Activated T-cell treated with anti-CD3 and anti-CD28 coated beads, Interleukin-2, amount 50 U/mL, for 48 hours (primary cell): ENCODE results near the gene CYP19A1.

ENCODE experiments used
- DNase-seq, 2 experiments: peaks; one replicate each; pipeline ENCODE4 v3.0.0-alpha.2; 2020

The CYP19A1 gene

GRCh38 chr15:51252671-51253070 lies 85.7 kb downstream of the CYP19A1 start:
- DNase-seq, result no peak

DNA sequence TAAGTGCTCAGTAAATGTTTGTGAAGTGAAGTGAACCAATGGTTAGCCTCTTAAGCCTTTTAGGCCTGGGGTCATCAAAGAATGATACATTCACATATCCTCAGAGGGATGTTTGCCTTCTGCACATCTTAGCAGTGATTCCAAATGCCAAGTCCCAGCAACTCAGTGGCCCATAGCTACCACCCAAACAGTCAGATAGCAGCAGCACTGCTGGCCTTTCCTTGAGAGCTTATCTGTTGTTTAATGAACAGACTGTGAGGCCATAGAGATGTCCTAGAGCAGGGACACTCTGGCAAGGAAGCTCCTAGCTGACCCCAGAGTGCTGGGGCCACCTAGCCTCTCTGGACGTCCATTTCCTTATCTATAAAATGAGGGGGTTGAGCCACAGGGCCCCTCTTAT lies 86.8 kb downstream of the CYP19A1 start:
- no peak for DNase-seq

DNA sequence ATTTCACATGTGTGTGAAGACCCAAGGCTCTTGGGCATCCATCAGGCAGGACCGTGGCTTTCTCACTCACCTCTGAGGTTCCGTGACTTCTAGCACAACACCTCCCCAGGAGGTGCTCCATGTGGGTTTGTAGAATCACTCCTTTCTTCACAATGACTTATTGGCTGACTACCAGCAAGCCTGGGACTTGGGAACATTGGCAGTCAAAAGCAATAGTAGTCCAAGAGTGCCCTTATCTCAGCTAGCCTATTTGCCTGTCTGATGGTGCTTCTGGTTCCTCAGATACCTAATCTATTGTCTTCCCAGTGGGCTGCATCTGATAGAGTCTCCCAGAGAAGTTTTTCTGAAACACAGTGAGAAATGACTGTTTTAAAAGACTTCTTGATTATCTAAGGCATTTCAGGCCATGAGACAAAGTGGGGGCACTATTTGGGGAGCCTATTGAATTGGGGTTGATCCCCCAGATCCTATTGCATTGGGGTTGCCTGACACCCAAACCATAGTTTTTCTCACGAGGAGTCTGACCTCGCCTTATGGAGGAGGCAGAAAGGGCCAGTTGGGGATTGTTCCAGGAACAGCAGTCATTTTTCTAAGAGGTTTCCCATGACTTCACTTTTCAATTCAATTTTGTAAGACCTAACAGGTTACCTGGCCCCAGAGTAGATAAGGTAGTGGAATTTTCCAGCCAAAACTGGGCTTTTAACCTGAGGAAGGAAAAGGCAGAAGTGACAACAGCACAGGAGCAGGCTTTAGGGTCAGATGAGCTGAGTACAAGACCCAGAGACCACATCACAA lies 88.0 kb downstream of the CYP19A1 start:
- no peak for DNase-seq

- DNase-seq, result no peak
Measured at GRCh38 chr15:51245628-51246027, 92.8 kb downstream of the CYP19A1 start.

DNA sequence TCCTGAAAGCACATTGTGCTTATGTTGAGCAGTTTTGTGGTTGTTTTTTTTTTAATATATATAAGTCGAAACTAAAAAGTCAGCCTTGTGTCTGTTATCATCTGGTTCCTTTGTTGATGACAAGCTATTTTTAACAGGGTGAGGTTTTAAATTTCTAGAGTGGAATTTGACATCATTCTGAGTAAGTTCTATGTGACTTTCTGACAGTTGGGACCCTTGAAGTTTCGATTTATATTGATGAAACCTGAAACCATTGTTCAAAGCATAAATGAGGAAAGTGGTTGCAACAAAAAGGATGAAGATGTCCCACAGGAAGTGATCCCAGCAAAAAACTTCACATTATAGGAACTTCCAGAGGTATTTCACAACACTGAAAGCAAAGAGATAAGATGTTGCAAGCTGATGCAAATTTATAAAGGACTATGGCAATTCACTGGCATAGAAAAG lies 94.0 kb downstream of the CYP19A1 start:
- DNase-seq, result no peak

DNA sequence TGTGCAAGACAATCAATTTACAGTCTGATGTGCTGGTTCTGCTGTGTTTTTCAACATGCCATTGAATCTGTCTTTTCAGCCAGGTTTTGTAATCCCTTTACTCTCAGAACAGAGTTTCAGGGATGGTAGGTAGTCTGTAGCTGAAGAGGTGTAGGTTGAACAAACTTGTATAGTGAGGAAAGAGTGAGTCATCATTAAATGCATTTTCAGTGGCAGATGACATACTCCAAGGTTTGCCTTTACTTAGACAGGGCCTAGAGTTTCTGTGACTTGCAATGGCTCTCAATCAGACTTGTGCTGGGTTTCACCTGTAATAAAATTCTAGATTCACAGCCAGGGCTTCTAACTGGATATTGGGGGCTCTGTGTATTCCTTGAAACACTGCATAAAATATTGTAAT lies 94.6 kb downstream of the CYP19A1 start:
- no peak for DNase-seq

DNA sequence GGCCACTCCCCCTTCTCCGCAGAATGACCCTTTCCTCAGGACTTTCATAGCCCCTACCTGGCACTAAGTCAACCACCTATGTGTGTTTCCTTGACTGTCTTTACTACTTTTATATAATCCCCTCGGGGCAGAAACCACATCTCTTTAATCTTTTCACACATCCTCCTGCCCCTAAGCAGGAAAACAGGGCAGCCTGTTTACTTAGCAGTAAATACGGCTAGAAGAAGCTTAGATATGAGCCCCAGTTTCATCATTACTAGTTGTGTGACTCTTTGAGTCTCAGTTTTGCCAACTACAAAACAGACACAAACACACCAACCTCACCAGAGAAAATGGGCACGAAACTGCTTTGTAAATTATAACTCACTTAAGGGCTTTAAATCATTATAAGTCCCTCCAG lies 98.3 kb downstream of the CYP19A1 start:
- no peak for DNase-seq

- no peak for DNase-seq
Measured at GRCh38 chr15:51237816-51238215, 100.6 kb downstream of the CYP19A1 start.

GRCh38 chr15:51234176-51234927 lies 104.0 kb downstream of the CYP19A1 start:
- no peak for DNase-seq

DNA sequence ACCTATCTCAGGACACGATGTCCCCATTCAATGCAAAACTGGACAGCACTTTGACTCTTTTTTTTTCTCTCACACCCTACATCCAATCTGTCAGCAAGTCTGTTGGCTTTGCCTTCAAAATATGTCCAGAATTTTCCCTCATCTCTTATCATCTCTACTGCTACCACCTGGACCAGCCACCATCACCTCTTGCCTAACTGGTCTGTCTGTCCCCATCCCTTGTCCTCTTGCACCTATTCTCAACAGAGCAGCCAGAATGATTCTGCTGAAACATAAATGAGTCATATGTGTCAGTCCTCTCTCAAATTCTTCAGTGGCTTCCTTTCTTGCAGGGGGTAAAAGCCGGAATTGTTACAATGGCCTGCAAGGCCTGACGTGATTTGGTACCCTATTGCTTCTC lies 105.8 kb downstream of the CYP19A1 start:
- DNase-seq, result no peak

DNA sequence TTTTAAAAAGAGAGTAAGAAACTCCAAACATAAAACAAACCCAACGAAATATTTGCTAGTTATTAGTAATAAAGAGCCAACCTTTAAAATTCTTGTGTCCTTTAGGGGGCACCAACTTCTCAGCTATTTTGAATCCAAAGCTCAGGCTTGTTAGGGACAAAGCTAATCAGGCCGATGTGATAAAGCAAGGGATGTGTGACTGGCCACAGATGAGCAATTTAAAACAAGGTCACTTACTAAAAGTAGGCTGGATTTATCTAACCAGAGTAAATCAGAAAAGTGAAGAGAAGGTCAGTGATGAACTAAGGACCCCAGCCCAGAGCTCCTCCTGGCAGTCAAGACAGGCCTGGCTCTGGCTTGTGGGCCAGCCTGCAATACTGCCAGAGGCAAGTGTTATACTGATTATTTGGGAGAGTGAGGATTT lies 108.5 kb downstream of the CYP19A1 start:
- no peak for DNase-seq

- DNase-seq, result peak; percentile 20 to 25
Measured at GRCh38 chr15:51227940-51228732, 110.3 kb downstream of the CYP19A1 start.

- no peak for DNase-seq
Measured at GRCh38 chr15:51226576-51227210, 111.7 kb downstream of the CYP19A1 start.

GRCh38 chr15:51224428-51224827 lies 114.0 kb downstream of the CYP19A1 start:
- no peak for DNase-seq

DNA sequence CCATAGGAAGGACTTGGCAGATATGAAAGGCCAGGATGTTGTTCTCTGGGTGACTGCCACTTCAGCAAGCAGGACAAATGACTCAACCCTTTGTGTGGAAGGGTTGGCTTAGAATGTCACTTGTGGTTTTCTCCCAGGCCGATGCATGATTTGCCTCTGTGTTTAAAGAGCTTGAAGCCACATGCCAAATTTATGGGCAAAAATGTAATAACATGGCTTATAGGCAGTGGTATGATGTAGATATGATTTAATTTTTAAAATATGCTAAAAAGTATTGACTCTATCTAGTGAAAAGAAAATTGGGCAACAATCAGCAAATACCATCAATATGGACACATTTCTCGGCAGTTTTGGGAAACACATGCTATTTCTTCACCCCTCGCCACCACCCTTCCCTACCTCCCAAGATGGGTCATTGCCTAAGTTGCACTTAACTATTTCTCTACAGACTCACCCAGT lies 114.6 kb downstream of the CYP19A1 start:
- no peak for DNase-seq

DNA sequence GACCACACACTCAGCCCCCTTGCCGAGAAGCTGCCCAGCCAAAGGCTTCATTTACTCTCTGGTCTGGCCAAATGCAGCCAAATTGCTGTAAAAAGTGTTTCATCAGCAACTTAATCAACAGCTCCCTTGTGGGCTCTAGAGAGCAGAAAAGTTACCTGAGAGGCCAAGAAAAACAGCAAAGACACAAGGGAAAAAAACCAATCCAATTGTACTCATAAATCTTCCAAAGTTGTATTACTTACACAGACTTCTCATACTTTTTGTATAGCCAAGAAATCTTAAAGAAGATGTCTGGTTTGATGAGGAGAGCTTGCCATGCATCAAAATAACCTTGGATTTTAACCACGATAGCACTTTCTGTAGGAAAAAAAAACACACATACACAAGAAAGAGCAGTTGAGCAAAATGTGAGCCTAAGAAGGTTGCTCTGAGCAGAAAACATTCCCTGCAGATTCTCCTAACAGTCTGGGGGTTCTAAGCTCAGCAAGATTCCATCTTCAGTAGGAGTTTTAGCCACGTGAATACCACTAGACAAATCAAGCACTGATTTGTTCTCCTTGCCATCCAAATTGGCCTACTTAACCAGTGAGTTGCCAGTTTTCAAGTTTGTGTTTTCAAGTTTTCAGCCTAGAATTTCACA lies 120.0 kb downstream of the CYP19A1 start:
- no peak for DNase-seq

- DNase-seq, result no peak
Measured at GRCh38 chr15:51212909-51213308, 125.5 kb downstream of the CYP19A1 start.

DNA sequence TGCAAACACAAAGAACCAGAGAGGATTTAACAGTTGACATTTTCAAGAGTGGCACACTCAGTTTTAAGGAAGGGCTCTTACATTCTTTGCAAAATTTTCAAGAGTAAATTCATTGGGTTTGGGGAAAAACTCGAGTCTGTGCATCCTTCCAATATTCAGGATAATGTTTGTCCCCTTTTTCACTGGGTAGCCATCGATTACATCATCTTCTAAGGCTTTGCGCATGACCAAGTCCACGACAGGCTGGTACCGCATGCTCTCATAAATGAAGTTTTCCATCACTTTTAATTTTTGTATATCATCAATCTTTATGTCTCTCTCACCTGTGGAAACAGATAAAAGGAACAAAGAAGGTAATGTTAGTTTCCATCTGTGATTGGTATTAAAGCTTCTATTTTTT lies 126.2 kb downstream of the CYP19A1 start:
- no peak for DNase-seq

DNA sequence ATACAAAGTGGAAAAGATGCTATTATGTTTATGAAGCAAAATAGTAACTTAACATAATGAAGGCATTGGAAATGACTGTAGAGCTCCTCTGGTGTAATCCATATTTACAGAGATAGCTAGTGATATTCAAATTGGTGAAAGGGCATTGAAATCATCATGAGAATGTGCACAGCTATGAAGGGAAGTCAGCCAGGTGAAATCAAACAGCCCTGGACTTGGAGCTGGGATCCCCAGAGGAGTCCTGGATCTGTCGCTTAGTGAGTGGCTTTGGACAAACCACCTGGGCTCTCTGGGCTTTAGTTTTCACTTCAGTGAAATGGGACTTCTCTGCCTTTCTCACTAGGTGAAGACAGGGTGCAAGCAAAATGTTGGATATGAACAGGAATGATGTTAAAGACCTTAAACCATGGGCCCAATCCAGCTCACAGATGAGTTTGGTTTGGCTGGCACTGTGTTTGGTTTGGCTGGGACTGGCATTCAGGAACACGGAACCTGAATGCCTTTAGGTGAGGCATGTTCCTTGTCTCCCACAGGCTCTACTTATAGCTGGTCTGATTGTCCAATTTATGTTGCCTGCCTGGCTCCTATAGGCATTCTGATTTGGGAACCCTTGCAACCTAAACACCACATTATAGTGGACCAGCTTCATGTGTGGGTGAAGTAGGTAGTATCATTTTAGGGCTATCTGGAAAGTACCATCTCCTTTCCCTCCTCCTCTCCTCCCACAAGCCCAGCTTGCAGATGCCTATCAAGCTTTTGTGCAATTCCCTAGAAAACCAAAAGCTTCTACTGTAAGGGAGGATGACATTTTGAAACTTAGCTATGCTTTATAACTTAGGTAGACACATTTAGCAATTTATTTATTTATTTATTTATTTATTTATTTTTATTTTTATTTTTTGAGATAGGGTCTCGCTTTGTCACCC lies 133.1 kb downstream of the CYP19A1 start:
- no peak for DNase-seq

- no peak for DNase-seq
Measured at GRCh38 chr15:51203797-51204196, 134.6 kb downstream of the CYP19A1 start.

DNA sequence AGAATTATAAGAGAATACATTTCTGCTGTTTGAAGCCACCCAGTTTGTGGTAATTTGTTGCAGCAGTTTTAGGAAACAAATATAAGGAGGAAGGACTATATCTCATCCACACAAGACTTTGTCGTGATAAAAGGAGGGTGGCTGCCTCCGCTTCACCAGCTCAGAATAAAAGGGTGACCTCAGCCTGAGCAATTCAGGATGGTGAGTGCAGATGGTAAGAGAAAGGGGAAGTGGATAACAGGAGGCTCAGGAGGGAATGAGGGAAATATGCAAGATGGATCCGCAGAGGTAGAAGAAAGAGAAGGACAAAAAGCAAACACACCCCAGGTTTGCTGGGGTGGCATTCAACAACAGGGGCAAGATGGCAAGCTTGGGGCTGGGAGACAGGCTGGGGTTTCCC lies 135.6 kb downstream of the CYP19A1 start:
- no peak for DNase-seq
